ENCODE results near the gene CD164. TPM values are rescaled to one million over a fixed set of nuclear protein-coding genes. Genes with fewer than 3 reads are reported as not detected.

Gene CD164
- total and polyA plus RNA-seq, 12 donors, result 88.5 to 180 (median 130) TPM

DNA sequence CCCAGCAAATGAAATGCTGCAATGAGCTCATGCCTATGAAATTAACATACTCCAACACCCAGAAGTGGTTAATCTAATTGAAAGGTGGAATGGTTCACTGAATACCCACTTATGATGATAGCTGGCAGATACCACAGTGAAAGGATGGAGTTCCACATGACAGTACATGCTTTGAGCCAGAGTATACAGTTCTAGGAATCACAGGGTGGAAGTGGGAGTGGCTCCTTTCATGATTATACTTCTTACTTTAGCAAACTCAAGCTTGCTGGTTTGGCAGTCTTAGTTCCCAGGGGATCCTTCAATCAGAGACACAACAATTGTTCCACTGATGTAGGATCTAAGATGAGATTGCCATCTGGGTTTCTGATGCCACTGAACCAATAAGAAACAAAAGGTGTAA lies 21.5 kb downstream of the CD164 start:
- Histone ChIP-seq H3K4me3 (no peak overlapping the region), H3K27ac (no peak overlapping the region), H3K4me1 (peaks cover 0 to 20% (median 13%) of the 10 kb centered on the region in 9 donors), H3K36me3 (peaks cover 0 to 99% (median 10%) of the 10 kb centered on the region in 9 donors), H3K27me3 (no peaks in the 10 kb centered on the region), H3K9me3 (peaks cover 0 to 15% (median 5%) of the 10 kb centered on the region in 11 donors)
- intact Hi-C loops (cut with DNase I), result loop anchor here in 1 of 10 donors (5.0 kb wide), 1 partner anchor 53 kb away; no protein-coding TSS in a partner anchor
- ATAC-seq, result peak in 7 of 8 donors; percentile 21 to 69 (median 56)
- peak in 1 of 2 donors; percentile 21 for DNase-seq
- TF ChIP-seq, protein P1, sequence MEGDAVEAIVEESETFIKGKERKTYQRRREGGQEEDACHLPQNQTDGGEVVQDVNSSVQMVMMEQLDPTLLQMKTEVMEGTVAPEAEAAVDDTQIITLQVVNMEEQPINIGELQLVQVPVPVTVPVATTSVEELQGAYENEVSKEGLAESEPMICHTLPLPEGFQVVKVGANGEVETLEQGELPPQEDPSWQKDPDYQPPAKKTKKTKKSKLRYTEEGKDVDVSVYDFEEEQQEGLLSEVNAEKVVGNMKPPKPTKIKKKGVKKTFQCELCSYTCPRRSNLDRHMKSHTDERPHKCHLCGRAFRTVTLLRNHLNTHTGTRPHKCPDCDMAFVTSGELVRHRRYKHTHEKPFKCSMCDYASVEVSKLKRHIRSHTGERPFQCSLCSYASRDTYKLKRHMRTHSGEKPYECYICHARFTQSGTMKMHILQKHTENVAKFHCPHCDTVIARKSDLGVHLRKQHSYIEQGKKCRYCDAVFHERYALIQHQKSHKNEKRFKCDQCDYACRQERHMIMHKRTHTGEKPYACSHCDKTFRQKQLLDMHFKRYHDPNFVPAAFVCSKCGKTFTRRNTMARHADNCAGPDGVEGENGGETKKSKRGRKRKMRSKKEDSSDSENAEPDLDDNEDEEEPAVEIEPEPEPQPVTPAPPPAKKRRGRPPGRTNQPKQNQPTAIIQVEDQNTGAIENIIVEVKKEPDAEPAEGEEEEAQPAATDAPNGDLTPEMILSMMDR (IDR thresholded peaks at IDR 0.05), result no peak

DNA sequence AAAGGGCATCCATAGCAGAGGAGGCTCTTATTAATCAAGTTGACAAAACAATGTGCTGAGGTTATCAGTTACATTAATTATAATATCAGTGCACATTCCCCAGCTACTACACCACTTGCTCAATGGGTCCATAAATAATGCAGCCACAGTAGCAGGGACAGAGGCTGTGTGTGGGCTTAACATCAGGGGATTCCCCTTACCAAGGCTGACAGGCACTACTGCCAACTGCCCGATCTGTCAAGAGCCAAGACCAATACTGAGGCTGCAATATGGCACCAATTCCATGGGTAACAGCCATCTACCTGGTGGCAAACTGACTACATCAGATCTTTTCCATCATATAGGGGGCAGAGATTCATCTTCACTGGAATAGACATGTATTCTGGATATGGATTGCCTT lies 22.0 kb downstream of the CD164 start:
- H3K27me3 ChIP-seq, result no peaks in the 10 kb centered on the region
- H3K4me3 ChIP-seq, result no peak overlapping the region
- TF ChIP-seq, protein P1 (IDR thresholded peaks at IDR 0.05), result no peak
- intact Hi-C loops (cut with DNase I), result loop anchor here in 1 of 10 donors (5.0 kb wide), 1 partner anchor 53 kb away; no protein-coding TSS in a partner anchor
- H3K36me3 ChIP-seq, result peaks cover 0 to 98% (median 12%) of the 10 kb centered on the region in 9 donors
- no peak overlapping the region for H3K27ac ChIP-seq
- H3K4me1 ChIP-seq, result peaks cover 0 to 20% (median 13%) of the 10 kb centered on the region in 9 donors
- no peak for ATAC-seq
- DNase-seq, result no peak
- peaks cover 0 to 15% (median 5%) of the 10 kb centered on the region in 11 donors for H3K9me3 ChIP-seq
- 97 to 98% methylated on average over 1 of the region's 1 CpG for WGBS, 2 donors

- Histone ChIP-seq H3K36me3 (peaks cover 0 to 98% (median 12%) of the 10 kb centered on the region in 9 donors), H3K27ac (no peak overlapping the region), H3K27me3 (no peaks in the 10 kb centered on the region), H3K9me3 (peaks cover 0 to 15% (median 5%) of the 10 kb centered on the region in 11 donors), H3K4me3 (no peak overlapping the region), H3K4me1 (peaks cover 0 to 20% (median 13%) of the 10 kb centered on the region in 9 donors)
- ATAC-seq, result no peak
- no peak for DNase-seq
- 97% methylated on average over 2 of the region's 2 CpGs for WGBS, 2 donors
- TF ChIP-seq, protein P1 (IDR thresholded peaks at IDR 0.05), result no peak
- intact Hi-C loops (cut with DNase I), result no loop called here
Observed at GRCh38 chr6:109359248-109359647, 23.0 kb downstream of the CD164 start.

GRCh38 chr6:109358204-109358603 lies 24.1 kb downstream of the CD164 start:
- TF ChIP-seq, protein P1 (IDR thresholded peaks at IDR 0.05), result no peak
- no peak overlapping the region for H3K4me3 ChIP-seq
- no peak for ATAC-seq
- DNase-seq, result no peak
- H3K4me1 ChIP-seq, result peaks cover 0 to 20% (median 13%) of the 10 kb centered on the region in 9 donors
- intact Hi-C loops (cut with DNase I), result no loop called here
- H3K27ac ChIP-seq, result no peak overlapping the region
- H3K36me3 ChIP-seq, result peaks cover 0 to 96% (median 12%) of the 10 kb centered on the region in 9 donors
- peaks cover 0 to 15% (median 5%) of the 10 kb centered on the region in 11 donors for H3K9me3 ChIP-seq
- H3K27me3 ChIP-seq, result no peaks in the 10 kb centered on the region
